ENCODE measurements around the gene ZIC5. TPM values are rescaled to one million over a fixed set of nuclear protein-coding genes. Genes with fewer than 3 reads are reported as not detected.

Gene ZIC5
- total and polyA plus RNA-seq, 3 experiments from 2014 or later, result not detected

DNA sequence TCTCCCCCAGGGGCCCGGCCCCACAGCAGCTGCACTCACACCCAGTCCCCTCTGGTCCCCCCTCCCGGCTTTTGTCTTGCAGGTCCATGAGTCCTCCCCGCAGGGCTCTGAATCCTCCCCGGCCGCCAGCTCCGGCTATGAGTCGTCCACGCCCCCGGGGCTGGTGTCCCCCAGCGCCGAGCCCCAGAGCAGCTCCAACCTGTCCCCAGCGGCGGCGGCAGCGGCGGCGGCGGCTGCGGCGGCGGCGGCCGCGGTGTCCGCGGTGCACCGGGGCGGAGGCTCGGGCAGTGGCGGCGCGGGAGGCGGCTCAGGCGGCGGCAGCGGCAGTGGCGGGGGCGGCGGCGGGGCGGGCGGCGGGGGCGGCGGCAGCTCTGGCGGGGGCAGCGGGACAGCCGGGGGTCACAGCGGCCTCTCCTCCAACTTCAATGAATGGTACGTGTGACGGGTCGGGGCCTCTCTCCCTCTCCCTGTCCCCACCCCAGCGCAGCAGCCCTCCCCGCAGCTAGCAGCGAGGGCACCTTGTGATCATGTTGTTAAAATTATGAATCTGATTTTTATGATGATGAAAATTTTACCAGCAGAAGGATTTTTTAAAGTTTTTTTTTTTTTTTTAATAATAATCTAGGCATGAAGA, 13.8 kb upstream of the ZIC5 start:
- Histone ChIP-seq H3K27me3 (ENCODE audit: insufficient read depth, low read length, poor library complexity, severe bottlenecking) (peaks cover 71% of the 10 kb centered on the region), H3K9me3 (ENCODE audit: low read length) (peaks cover 8% of the 10 kb centered on the region), H3K4me3 (ENCODE audit: low read length) (no peak overlapping the region), H3K4me1 (ENCODE audit: insufficient read depth, low read length) (peaks cover 20% of the 10 kb centered on the region), H3K36me3 (ENCODE audit: insufficient read depth, low read length) (no peaks in the 10 kb centered on the region), H3K27ac (ENCODE audit: low read depth, low read length) (no peak overlapping the region)
- CTCF ChIA-PET, result no interaction called here
- H3K4me3 Mint-ChIP-seq, result peak overlapping the region in 1 of 7 donors; percentile 76
- H3K36me3 Mint-ChIP-seq, result peaks cover 0 to 4% (median 0%) of the 10 kb centered on the region in 3 donors
- peaks cover 12 to 41% (median 34%) of the 10 kb centered on the region in 3 donors for H3K4me1 Mint-ChIP-seq
- no peak for DNase-seq
- peak overlapping the region in 1 of 8 donors; percentile 91 for H3K27ac Mint-ChIP-seq
- H3K27me3 Mint-ChIP-seq, result peaks cover 70 to 71% of the 10 kb centered on the region in 2 donors
- POLR2A ChIA-PET, result interaction anchor here (0.5 to 1.2 kb wide), 2 partner anchors 11 to 39 kb away, joined by 3 read pairs; no protein-coding TSS in a partner anchor
- peaks cover 9 to 47% (median 38%) of the 10 kb centered on the region in 5 donors for H3K9me3 Mint-ChIP-seq

DNA sequence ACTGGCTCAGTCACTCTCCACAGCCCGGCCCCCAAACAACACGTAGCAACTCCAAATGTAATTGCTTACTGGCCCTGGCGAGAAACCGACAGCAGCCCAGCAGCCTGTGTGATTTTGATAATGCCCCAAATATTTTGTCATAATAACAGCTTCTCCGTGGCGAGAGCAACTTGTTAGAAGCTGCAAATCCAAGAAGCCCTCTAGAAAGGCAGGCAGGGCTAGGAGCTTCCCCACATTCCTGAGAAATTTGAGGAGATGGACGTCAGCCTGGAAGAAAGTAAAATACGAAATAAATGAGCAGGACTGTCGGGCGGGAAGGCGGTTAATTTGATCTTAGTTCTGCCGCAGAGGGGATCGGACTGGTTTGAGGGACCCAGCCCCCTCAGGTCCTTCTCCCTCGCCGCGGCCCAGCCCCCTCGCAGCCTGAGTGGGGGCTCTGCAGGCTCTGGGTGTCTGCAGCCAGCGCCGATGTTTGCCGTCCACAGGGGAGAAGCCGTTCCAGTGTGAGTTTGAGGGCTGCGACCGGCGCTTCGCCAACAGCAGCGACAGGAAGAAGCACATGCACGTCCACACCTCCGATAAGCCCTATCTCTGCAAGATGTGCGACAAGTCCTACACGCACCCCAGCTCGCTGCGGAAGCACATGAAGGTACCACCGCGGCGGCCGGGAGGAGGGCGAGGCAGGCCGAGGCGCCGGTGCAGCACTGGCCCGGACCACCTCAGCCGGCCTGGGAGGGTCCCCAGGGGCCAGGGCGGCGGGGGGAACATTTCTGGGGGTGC, 13.1 kb upstream of the ZIC5 start:
- peaks cover 20% of the 10 kb centered on the region for H3K4me1 ChIP-seq (ENCODE audit: insufficient read depth, low read length)
- no peak for DNase-seq
- CTCF ChIA-PET, result no interaction called here
- H3K36me3 ChIP-seq (ENCODE audit: insufficient read depth, low read length), result no peaks in the 10 kb centered on the region
- no peak overlapping the region for H3K27ac ChIP-seq (ENCODE audit: low read depth, low read length)
- H3K27me3 Mint-ChIP-seq, result peaks cover 65 to 67% of the 10 kb centered on the region in 2 donors
- H3K9me3 ChIP-seq (ENCODE audit: low read length), result peaks cover 8% of the 10 kb centered on the region
- H3K27ac Mint-ChIP-seq, result peak overlapping the region in 6 of 8 donors; percentile 77 to 95 (median 83)
- H3K4me3 ChIP-seq (ENCODE audit: low read length), result no peak overlapping the region
- peaks cover 9 to 44% (median 37%) of the 10 kb centered on the region in 5 donors for H3K9me3 Mint-ChIP-seq
- peaks cover 70% of the 10 kb centered on the region for H3K27me3 ChIP-seq (ENCODE audit: insufficient read depth, low read length, poor library complexity, severe bottlenecking)
- H3K4me1 Mint-ChIP-seq, result peaks cover 7 to 34% (median 29%) of the 10 kb centered on the region in 3 donors
- H3K36me3 Mint-ChIP-seq, result peaks cover 0 to 4% (median 0%) of the 10 kb centered on the region in 3 donors
- POLR2A ChIA-PET, result no interaction called here
- H3K4me3 Mint-ChIP-seq, result peak overlapping the region; percentile 29 to 83 (median 69)

DNA sequence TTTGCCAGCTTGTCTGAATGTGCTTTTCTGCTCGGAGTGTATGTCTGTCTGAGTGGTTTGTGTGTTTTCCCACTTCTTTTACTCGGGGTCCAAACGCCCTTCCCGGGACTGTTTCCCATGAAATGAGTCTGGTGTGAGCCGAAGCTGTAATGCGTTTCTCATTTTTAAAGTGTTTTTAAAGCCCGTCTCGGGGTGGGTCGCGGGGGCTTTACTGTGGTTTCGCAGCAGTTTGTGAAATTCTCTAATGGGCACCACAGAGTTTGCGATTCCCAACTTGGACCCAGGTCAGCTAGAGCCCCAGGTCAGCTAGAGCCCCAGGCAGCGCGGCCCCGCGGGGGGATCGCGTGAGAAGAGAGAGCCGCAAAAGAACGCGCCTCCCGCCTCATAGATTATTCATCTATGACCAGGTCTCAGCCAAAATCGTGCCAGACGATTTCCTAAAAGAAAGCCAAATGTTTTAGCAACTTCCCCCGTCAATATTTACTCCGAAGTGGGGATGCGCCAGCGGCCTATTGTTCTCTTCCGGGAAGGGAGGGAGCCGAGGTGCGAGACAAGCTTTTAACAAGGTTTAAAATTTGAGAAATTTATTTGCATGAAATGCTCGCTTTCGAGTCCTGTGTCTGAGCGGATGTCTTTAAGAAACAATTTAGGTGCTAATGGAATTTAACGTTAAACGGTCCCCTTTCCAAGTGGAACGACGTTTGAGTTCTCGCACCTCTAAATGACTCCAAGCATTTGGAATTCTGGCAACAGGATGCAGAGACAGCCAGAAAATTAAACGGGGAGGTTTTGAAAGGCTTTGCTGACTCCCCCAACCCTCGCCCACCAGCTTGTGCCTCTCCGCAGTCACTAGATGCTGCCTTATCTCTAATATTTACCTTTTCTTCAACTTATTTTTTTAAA, 12.2 kb upstream of the ZIC5 start:
- peaks cover 9 to 42% (median 35%) of the 10 kb centered on the region in 5 donors for H3K9me3 Mint-ChIP-seq
- CTCF ChIA-PET, result interaction anchor here (1.2 kb wide), 1 partner anchor 9 kb away, joined by 3 read pairs; no protein-coding TSS in a partner anchor
- no peak for DNase-seq
- peaks cover 8% of the 10 kb centered on the region for H3K9me3 ChIP-seq (ENCODE audit: low read length)
- peaks cover 70% of the 10 kb centered on the region for H3K27me3 ChIP-seq (ENCODE audit: insufficient read depth, low read length, poor library complexity, severe bottlenecking)
- H3K4me1 Mint-ChIP-seq, result peaks cover 8 to 28% (median 25%) of the 10 kb centered on the region in 3 donors
- H3K4me1 ChIP-seq (ENCODE audit: insufficient read depth, low read length), result peaks cover 19% of the 10 kb centered on the region
- POLR2A ChIA-PET, result no interaction called here
- H3K4me3 ChIP-seq (ENCODE audit: low read length), result no peak overlapping the region
- no peaks in the 10 kb centered on the region for H3K36me3 ChIP-seq (ENCODE audit: insufficient read depth, low read length)
- peaks cover 0 to 4% (median 0%) of the 10 kb centered on the region in 3 donors for H3K36me3 Mint-ChIP-seq
- H3K27ac ChIP-seq (ENCODE audit: low read depth, low read length), result peak overlapping the region; percentile 10
- H3K4me3 Mint-ChIP-seq, result peak overlapping the region; percentile 29 to 83 (median 69)
- peak overlapping the region in 7 of 8 donors; percentile 63 to 95 (median 81) for H3K27ac Mint-ChIP-seq
- H3K27me3 Mint-ChIP-seq, result peaks cover 65 to 67% of the 10 kb centered on the region in 2 donors

DNA sequence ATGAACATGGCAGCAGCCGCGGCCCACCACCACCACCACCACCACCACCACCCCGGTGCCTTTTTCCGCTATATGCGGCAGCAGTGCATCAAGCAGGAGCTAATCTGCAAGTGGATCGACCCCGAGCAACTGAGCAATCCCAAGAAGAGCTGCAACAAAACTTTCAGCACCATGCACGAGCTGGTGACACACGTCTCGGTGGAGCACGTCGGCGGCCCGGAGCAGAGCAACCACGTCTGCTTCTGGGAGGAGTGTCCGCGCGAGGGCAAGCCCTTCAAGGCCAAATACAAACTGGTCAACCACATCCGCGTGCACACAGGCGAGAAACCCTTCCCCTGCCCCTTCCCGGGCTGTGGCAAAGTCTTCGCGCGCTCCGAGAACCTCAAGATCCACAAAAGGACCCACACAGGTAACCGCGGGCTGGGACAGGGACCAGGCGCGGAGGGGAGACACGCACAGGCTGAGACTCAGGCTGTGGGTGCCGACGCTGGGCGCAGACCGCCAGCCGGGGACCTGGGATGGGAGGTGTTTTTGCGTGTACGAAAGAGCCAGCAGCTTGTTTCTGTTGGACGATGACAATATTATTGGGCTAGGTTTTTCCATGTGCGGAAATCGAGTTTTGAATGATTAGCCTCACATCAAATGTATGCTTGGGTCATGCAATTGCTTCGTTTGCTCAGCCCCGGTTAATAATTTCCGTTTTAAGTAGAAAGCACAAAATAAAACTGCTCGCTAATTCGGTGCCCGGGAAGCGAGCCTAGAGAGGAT, 11.3 kb upstream of the ZIC5 start:
- Histone ChIP-seq H3K36me3 (ENCODE audit: insufficient read depth, low read length) (no peaks in the 10 kb centered on the region), H3K4me1 (ENCODE audit: insufficient read depth, low read length) (peaks cover 27% of the 10 kb centered on the region), H3K9me3 (ENCODE audit: low read length) (peaks cover 8% of the 10 kb centered on the region), H3K4me3 (ENCODE audit: low read length) (no peak overlapping the region), H3K27ac (ENCODE audit: low read depth, low read length) (peak overlapping the region; percentile 10), H3K27me3 (ENCODE audit: insufficient read depth, low read length, poor library complexity, severe bottlenecking) (peaks cover 71% of the 10 kb centered on the region)
- CTCF ChIA-PET, result interaction anchor here (1.2 kb wide), 1 partner anchor 8 kb away, joined by 3 read pairs; no protein-coding TSS in a partner anchor
- Mint-ChIP-seq H3K27me3 (peaks cover 67 to 68% of the 10 kb centered on the region in 2 donors), H3K9me3 (peaks cover 9 to 46% (median 37%) of the 10 kb centered on the region in 5 donors), H3K4me3 (peak overlapping the region; percentile 23 to 78 (median 69)), H3K4me1 (peaks cover 11 to 31% (median 30%) of the 10 kb centered on the region in 3 donors), H3K36me3 (peaks cover 0 to 4% (median 0%) of the 10 kb centered on the region in 3 donors), H3K27ac (peak overlapping the region in 6 of 8 donors; percentile 33 to 95 (median 82))
- no peak for DNase-seq
- POLR2A ChIA-PET, result interaction anchor here (0.7 kb wide), 1 partner anchor 542 kb away, joined by 3 read pairs; no protein-coding TSS in a partner anchor

DNA sequence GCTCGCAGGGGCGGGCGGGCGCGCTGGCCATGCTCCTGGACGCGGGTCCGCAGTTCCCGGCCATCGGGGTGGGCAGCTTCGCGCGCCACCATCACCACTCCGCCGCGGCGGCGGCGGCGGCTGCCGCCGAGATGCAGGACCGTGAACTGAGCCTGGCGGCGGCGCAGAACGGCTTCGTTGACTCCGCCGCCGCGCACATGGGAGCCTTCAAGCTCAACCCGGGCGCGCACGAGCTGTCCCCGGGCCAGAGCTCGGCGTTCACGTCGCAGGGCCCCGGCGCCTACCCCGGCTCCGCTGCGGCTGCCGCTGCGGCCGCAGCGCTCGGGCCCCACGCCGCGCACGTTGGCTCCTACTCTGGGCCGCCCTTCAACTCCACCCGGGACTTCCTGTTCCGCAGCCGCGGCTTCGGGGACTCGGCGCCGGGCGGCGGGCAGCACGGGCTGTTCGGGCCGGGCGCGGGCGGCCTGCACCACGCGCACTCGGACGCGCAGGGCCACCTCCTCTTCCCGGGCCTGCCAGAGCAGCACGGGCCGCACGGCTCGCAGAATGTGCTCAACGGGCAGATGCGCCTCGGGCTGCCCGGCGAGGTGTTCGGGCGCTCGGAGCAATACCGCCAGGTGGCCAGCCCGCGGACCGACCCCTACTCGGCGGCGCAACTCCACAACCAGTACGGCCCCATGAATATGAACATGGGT, 10.6 kb upstream of the ZIC5 start:
- ChIA-PET CTCF (interaction anchor here (1.4 kb wide), 1 partner anchor 326 kb away, joined by 4 read pairs; no protein-coding TSS in a partner anchor), POLR2A (interaction anchor here (0.7 to 1.0 kb wide), 2 partner anchors 15 to 543 kb away, joined by 3 to 5 read pairs; no protein-coding TSS in a partner anchor)
- no peaks in the 10 kb centered on the region for H3K36me3 ChIP-seq (ENCODE audit: insufficient read depth, low read length)
- peak overlapping the region; percentile 7 for H3K27ac ChIP-seq (ENCODE audit: low read depth, low read length)
- H3K36me3 Mint-ChIP-seq, result peaks cover 0 to 4% (median 0%) of the 10 kb centered on the region in 3 donors
- no peak overlapping the region for H3K4me3 ChIP-seq (ENCODE audit: low read length)
- peaks cover 11 to 31% (median 30%) of the 10 kb centered on the region in 3 donors for H3K4me1 Mint-ChIP-seq
- H3K4me1 ChIP-seq (ENCODE audit: insufficient read depth, low read length), result peaks cover 27% of the 10 kb centered on the region
- peaks cover 8% of the 10 kb centered on the region for H3K9me3 ChIP-seq (ENCODE audit: low read length)
- H3K27me3 ChIP-seq (ENCODE audit: insufficient read depth, low read length, poor library complexity, severe bottlenecking), result peaks cover 71% of the 10 kb centered on the region
- peak overlapping the region in 3 of 8 donors; percentile 12 to 95 (median 64) for H3K27ac Mint-ChIP-seq
- H3K27me3 Mint-ChIP-seq, result peaks cover 68% of the 10 kb centered on the region in 2 donors
- peak overlapping the region in 6 of 7 donors; percentile 23 to 78 (median 54) for H3K4me3 Mint-ChIP-seq
- no peak for DNase-seq
- peaks cover 9 to 48% (median 40%) of the 10 kb centered on the region in 5 donors for H3K9me3 Mint-ChIP-seq

DNA sequence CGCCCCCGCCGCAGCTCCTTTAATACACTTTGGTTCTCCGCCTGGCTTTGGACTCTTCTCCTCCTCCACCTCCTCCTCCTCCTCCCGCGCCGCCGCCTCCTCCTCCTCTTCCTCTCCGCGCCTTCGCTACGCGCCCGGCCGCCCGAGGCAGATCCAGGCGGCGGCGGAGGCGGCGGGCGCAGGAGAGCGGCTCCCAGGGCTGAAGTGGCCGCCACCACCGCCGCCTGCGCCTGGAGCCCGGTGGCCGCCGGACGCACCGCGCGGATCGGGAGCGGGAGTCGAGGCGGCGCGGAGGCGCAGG, 10.1 kb upstream of the ZIC5 start, which contains the start of gene ZIC2:
TSS of gene ZIC2 (plus strand) at position 50 of the 301 bp plus-strand sequence. CDS start 281 bp downstream, outside the sequence.
- H3K4me3 Mint-ChIP-seq, result peak within 1 kb of the TSS in 6 of 7 donors; percentile 37 to 78 (median 62)
- ChIA-PET CTCF (interaction anchor here (1.4 kb wide), 1 partner anchor 325 kb away, joined by 4 read pairs; no protein-coding TSS in a partner anchor), POLR2A (interaction anchor here (1.0 kb wide), 1 partner anchor 16 kb away, joined by 5 read pairs; no protein-coding TSS in a partner anchor)
- Histone ChIP-seq H3K4me3 (ENCODE audit: low read length) (no peak within 1 kb of the TSS), H3K4me1 (ENCODE audit: insufficient read depth, low read length) (peaks cover 27% of the 10 kb centered on the region), H3K27ac (ENCODE audit: low read depth, low read length) (peak within 1 kb of the TSS; percentile 7), H3K36me3 (ENCODE audit: insufficient read depth, low read length) (no peaks in the 10 kb centered on the region), H3K27me3 (ENCODE audit: insufficient read depth, low read length, poor library complexity, severe bottlenecking) (peaks cover 71% of the 10 kb centered on the region), H3K9me3 (ENCODE audit: low read length) (peaks cover 8% of the 10 kb centered on the region)
- H3K27me3 Mint-ChIP-seq, result peaks cover 68% of the 10 kb centered on the region in 2 donors
- peaks cover 0 to 4% (median 0%) of the 10 kb centered on the region in 3 donors for H3K36me3 Mint-ChIP-seq
- peaks cover 9 to 51% (median 40%) of the 10 kb centered on the region in 5 donors for H3K9me3 Mint-ChIP-seq
- H3K27ac Mint-ChIP-seq, result peak within 1 kb of the TSS in 5 of 8 donors; percentile 12 to 95 (median 64)
- no peak for DNase-seq
- H3K4me1 Mint-ChIP-seq, result peaks cover 11 to 31% (median 30%) of the 10 kb centered on the region in 3 donors
